ENCODE data around the gene CEP170B.

GRCh38 chr14:104860414-104860813 is 4.7 kb upstream of the CEP170B start:
- TF ChIP-seq, protein P1, sequence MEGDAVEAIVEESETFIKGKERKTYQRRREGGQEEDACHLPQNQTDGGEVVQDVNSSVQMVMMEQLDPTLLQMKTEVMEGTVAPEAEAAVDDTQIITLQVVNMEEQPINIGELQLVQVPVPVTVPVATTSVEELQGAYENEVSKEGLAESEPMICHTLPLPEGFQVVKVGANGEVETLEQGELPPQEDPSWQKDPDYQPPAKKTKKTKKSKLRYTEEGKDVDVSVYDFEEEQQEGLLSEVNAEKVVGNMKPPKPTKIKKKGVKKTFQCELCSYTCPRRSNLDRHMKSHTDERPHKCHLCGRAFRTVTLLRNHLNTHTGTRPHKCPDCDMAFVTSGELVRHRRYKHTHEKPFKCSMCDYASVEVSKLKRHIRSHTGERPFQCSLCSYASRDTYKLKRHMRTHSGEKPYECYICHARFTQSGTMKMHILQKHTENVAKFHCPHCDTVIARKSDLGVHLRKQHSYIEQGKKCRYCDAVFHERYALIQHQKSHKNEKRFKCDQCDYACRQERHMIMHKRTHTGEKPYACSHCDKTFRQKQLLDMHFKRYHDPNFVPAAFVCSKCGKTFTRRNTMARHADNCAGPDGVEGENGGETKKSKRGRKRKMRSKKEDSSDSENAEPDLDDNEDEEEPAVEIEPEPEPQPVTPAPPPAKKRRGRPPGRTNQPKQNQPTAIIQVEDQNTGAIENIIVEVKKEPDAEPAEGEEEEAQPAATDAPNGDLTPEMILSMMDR (IDR thresholded peaks at IDR 0.05; ENCODE audit: extremely low read depth in 1 of 2, insufficient read depth in 1 of 2, low read depth in 1 of 2, low read length in 2 of 2): no peak
- TF ChIP-seq POLR2A (IDR thresholded peaks at IDR 0.05; ENCODE audit: low read depth, low read length) (no peak), EZH2 (IDR thresholded peaks at IDR 0.05; ENCODE audit: borderline replicate concordance, low read depth, low read length, severe bottlenecking) (no peak), POLR2AphosphoS5 (IDR thresholded peaks at IDR 0.05; ENCODE audit: insufficient read depth, low read depth, low read length) (no peak), FOS (IDR thresholded peaks at IDR 0.05; ENCODE audit: borderline replicate concordance, insufficient read depth, low read length) (no peak)
